Esophagus muscularis mucosa (tissue), 3 donors: ENCODE results near the gene PLXNC1.

ENCODE experiments used
- CTCF ChIP-seq, 3 experiments: fragments of 200-600 bp in 2 of 3; fragments of 450-650 bp in 1 of 3; sonication (generic) in 2 of 3; IDR thresholded peaks; one replicate each; pipeline ENCODE4 v1.5.1; 2017 to 2019; ENCODE audit warnings: antibody characterized with exemption in 3 of 3, mild to moderate bottlenecking in 2 of 3, moderate library complexity in 1 of 3
- POLR2A ChIP-seq: fragments of 450-650 bp; IDR thresholded peaks from one replicate; pipeline ENCODE4 v1.6.1; 2017; ENCODE audit warnings: antibody characterized with exemption, moderate library complexity, mild to moderate bottlenecking, low read depth

- TF ChIP-seq CTCF (IDR thresholded peaks at IDR 0.05) = no peak
- TF ChIP-seq POLR2A = no peak
These were observed 62.6 kb downstream of the PLXNC1 start for GRCh38 chr12:94211021-94211420.
